SKM-1 (cell line): Measurements from ENCODE around the gene TMED1.
"Not testable (repeated sequence)": the region's sequence is repeated elsewhere in the genome, so short reads cannot be mapped to it uniquely, and the experiment has no call there.

Experiments used
- DNase-seq: peaks from one replicate; lab custom pipeline; 2025; ENCODE audit not compliant: unreplicated experiment; lab: John Stamatoyannopoulos, UW

The TMED1 gene

GRCh38 chr19:10835754-10836478, at the start of gene TMED1:
TSS of gene TMED1 (minus strand) at chr19:10836212. CDS start at chr19:10836191, 21 bp downstream.
- DNase-seq = peak; percentile 99

DNA sequence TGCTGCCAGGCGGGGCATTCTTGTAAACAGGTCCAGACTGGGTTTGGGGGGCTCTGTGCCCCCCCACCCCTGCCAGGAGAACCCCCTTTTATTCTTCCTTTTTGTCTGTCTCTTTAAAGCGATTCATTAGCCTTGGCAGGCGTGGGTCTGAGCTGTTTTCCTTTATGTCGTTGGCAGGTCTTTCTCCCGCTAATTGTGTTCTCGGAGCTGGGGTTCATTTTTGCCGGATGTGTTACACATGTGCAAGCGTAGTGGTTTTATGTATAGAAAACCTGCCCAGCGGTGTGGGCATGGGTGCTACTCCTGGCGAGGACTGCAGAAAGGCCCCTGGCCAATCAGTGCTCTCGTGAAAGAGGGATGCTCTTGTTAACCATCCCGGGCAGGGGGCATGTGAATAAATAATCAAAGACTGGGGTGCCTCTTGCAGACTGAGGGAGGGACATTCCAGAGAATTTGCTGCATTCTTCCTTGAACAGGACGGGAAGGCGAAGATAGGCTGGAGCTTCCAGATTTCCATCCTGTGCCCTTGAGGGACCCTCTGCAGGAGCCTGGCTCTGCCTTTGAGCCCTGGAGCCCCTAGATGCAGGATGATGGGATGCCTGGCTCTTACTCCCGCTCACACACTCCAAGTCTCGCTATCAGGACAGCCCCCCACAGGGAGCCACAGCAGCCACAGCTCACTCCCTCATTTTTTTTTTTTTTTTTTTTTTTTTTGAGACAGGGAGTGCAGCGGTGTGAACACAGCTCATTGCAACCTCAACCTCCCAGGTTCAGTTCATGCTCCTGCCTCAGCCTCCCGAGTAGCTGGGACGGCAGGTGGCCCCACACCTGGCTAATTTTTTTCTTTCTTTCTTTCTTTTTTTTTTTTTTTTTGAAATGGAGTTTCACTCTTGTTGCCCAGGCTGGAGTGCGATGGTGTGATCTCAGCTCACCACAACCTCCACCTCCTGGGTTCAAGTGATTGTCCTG, 49.5 kb upstream of the TMED1 start:
- no peak for DNase-seq

- no peak for DNase-seq
Measured at GRCh38 chr19:10884274-10884673, 48.3 kb upstream of the TMED1 start.

DNA sequence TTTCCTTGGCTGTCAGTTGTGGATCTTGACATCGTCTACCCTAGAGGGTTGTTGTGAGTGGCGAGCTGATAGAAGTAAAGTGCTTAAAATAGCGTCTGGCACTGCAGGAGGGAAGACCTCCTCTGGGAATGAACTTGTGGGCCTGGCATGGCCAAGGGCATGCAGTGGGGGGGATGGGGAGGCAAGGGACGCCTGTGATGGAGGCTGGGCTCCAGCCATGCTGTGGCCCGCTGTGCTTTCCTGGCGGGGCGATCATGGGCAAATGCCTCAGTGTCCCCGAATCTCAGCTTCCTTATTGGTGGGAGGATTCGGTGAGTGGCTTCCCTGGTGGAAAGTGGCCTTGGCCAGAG, 46.1 kb upstream of the TMED1 start:
- DNase-seq = no peak

GRCh38 chr19:10881403-10882107, 45.5 kb upstream of the TMED1 start:
- no peak for DNase-seq

- no peak for DNase-seq
Measured at GRCh38 chr19:10878253-10878652, 42.2 kb upstream of the TMED1 start.

- not testable (repeated sequence) for DNase-seq
Measured at GRCh38 chr19:10877608-10878007, 41.6 kb upstream of the TMED1 start.

GRCh38 chr19:10876459-10877240, 40.6 kb upstream of the TMED1 start:
- no peak for DNase-seq

DNA sequence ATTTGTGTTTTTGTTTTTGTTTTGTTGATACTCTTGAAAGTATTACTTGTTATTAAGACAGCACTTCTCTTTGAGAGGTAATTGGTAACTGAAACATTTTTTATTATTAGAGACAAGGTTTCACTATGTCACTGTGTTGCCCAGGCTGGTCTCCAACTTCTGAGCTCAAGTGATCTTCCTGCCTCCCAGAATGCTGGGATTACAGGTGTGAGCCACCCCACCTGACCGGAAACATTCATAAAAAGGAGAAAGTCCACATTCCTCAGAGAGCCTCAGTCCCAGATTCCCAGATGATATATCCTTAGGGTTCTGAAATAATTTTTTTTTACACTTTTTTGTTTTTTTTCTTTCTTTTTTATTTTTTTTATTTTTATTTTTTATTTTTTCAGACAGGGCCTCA, 38.0 kb upstream of the TMED1 start:
- no peak for DNase-seq

DNA sequence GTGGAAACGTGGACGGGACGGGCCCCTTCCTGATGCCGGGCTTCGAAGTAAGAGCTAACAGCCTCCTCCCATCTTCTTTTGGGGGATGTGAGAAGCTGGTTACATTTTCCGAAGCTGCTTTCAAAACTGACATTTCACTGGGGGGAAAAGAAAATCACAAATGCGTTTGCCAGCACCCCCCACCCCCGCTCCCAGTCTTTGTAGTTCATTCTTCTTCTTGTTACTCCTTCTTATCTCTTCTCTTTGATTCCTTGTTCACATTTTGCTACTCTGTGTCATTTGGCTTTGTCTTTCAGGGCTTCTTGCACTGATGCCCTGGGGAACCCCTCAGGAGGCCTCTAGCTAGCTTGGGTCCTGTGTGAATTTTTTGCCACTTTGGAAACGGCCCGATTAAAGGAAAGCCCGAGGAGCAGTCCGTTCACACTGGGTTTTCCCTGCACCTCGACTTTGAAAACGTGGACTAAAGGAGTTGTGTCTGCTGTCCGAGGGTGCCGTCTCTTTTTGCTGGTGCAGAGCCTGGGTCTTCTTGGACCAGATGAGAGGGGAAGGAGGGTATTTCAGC, 36.6 kb upstream of the TMED1 start:
- no peak for DNase-seq

DNA sequence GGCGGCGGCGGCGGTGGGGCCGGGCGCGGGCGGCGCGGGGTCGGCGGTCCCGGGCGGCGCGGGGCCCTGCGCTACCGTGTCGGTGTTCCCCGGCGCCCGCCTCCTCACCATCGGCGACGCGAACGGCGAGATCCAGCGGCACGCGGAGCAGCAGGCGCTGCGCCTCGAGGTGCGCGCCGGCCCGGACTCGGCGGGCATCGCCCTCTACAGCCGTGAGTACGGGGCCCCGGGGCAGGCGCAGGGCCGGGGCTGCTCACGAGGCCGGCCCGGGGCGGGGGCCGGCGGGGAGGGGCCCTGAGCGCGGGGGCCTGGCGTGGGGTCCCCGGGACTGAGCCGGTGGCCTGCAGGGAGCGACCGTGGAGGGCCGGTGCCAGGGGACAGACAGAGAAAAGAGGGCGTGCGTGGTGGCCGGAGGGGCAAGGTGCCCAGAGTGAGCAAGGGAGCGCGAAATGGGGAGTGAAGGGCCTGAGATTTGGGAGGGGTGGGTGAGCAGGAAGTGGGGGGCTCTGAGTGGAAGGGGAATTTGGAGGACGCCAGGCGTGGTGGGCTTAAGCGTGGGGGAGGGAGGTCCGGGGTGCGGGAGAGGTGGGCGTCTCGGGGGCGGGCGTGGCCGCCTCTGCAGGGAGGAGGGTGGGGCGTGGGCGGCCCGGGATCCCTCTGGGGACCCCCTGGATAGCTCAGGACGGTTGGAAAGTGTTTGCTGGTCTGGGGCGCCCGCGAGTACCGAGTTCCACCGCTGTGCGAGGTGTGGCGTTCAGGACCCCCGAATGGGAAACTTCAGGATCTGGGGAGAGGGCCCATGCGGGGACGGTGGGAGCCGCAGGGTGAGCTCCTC, 35.9 kb upstream of the TMED1 start:
- DNase-seq = no peak

- peak; percentile 91 for DNase-seq
Measured at GRCh38 chr19:10870955-10871603, 35.1 kb upstream of the TMED1 start, which contains the start of gene CARM1. TSS of gene CARM1 (plus strand) at chr19:10871553. CDS start at chr19:10871703, 150 bp downstream.

GRCh38 chr19:10870501-10870954, 34.5 kb upstream of the TMED1 start:
- no peak for DNase-seq

DNA sequence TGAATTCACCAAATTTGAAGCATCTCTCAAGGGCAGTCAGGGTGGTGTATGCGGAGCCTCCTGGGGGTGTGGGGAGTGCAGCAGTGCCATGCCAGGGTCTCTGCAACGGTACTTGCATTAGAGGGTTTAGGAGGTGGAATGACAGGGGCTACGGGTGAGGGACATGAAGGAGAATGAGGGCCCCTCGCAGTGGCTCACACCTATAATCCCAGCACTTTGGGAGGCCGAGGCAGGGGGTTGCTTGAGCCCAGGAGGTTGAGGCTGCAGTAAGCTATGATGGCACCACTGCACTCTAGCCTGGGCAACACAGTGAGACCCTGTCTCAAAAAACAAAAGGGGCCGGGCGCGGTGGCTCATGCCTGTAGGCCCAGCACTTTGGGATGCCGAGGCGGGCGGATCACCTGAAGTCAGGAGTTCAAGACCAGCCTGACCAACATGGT, 33.9 kb upstream of the TMED1 start:
- DNase-seq = not testable (repeated sequence)

- DNase-seq = no peak
Measured at GRCh38 chr19:10868872-10869547, 33.0 kb upstream of the TMED1 start.

- DNase-seq = no peak
Measured at GRCh38 chr19:10866495-10866894, 30.5 kb upstream of the TMED1 start.

GRCh38 chr19:10864538-10864899, 28.5 kb upstream of the TMED1 start:
- peak; percentile 26 for DNase-seq

- no peak for DNase-seq
Measured at GRCh38 chr19:10863107-10863717, 27.2 kb upstream of the TMED1 start.
